Keratinocyte (primary cell): ENCODE measurements around the gene FBXL2.

Experiments
- EZH2 ChIP-seq: IDR thresholded peaks from one replicate; pipeline ENCODE4 v1.6.1; 2012; ENCODE audit warnings: inconsistent platforms, mild to moderate bottlenecking, low read length, moderate library complexity
- TF ChIP-seq, protein P1 (sequence below), 3 experiments: IDR thresholded peaks in 1 of 3; conservative IDR thresholded peaks in 1 of 3; optimal IDR thresholded peaks in 1 of 3; 2 replicates in 2 of 3; 3 replicates in 1 of 3; pipeline versions ENCODE3 to v1.5.1; 2011; ENCODE audit warnings: low read length in 3 of 3, mild to moderate bottlenecking in 3 of 3, moderate library complexity in 2 of 3, control low read depth in 1 of 3, inconsistent platforms in 1 of 3; ENCODE audit not compliant: insufficient read depth in 2 of 3; ENCODE audit errors: extremely low read depth in 1 of 3

DNA sequence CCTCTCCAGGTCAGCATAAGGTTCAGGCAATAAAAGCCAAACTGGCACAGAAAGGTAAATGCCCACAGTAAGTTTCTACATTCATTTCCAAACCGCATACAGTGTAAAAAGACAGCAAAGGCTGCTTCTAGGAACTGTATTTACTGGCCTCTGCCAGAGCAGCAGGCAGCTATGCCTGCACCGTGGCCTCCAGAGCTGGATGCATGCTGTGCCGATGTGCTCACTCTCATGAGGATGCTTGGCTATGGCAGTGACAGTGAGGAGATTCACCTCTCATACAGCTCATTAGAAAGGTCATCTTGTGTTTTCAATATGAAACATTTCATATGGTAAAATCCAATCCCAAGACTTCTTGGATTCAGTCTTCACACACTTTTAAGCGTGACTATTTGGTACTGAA, 112.7 kb downstream of the FBXL2 start:
- TF ChIP-seq, protein P1, sequence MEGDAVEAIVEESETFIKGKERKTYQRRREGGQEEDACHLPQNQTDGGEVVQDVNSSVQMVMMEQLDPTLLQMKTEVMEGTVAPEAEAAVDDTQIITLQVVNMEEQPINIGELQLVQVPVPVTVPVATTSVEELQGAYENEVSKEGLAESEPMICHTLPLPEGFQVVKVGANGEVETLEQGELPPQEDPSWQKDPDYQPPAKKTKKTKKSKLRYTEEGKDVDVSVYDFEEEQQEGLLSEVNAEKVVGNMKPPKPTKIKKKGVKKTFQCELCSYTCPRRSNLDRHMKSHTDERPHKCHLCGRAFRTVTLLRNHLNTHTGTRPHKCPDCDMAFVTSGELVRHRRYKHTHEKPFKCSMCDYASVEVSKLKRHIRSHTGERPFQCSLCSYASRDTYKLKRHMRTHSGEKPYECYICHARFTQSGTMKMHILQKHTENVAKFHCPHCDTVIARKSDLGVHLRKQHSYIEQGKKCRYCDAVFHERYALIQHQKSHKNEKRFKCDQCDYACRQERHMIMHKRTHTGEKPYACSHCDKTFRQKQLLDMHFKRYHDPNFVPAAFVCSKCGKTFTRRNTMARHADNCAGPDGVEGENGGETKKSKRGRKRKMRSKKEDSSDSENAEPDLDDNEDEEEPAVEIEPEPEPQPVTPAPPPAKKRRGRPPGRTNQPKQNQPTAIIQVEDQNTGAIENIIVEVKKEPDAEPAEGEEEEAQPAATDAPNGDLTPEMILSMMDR (optimal IDR thresholded peaks at IDR 0.05 in 1 of 3, IDR thresholded peaks at IDR 0.05 in 1 of 3, conservative IDR thresholded peaks at IDR 0.05 in 1 of 3; ENCODE audit: extremely low read depth in 1 of 3, insufficient read depth in 2 of 3, low read length in 3 of 3), result no peak
- TF ChIP-seq EZH2, result no peak
